Stimulated activated CD8-positive, alpha-beta memory T cell treated with anti-CD3 and anti-CD28 coated beads, Interleukin-7, amount 100 ng/mL, for 48 hours (primary cell): ENCODE data around the gene ETAA1.

ENCODE experiments used
- DNase-seq, 2 donors: peaks; one replicate each; pipeline ENCODE4 v3.0.0-alpha.2; 2020; ENCODE audit warnings: low read depth in 1 of 2; ENCODE audit errors: extremely low read depth in 1 of 2

Gene ETAA1

GRCh38 chr2:67397143-67397986 is at the start of gene ETAA1:
TSS of gene ETAA1 (plus strand) at chr2:67397333. CDS start at chr2:67397449, 116 bp downstream.
- DNase-seq, result peak; percentile 83 to 88

DNA sequence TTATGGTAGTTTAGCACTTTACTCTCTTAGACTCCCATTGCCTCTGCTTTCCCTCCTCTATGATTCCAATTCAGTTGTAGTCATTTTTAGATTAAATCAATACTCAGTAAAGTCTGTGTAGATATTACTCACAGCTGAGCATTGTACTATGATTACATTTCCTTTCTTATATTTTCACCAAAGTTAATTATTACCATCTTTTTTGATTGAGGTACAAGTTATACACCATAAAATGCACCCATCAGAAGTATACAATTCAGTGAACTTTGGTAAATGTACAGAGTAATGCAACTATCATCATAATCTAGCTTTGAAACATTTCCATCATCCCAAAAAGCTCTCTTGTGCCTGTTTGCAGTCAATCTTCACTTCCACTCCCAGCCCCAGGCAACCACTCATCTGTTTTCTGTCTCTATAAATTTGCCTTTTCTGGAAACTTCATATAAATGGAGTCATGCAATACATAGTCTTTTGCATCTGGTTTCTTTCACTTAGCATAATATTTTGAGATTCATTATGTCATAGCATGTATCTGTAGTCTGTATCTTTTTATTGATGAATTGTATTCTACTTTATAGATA is 30.2 kb upstream of the ETAA1 start:
- DNase-seq, result no peak

- no peak for DNase-seq
Measured at GRCh38 chr2:67374481-67374880, 22.7 kb upstream of the ETAA1 start.

DNA sequence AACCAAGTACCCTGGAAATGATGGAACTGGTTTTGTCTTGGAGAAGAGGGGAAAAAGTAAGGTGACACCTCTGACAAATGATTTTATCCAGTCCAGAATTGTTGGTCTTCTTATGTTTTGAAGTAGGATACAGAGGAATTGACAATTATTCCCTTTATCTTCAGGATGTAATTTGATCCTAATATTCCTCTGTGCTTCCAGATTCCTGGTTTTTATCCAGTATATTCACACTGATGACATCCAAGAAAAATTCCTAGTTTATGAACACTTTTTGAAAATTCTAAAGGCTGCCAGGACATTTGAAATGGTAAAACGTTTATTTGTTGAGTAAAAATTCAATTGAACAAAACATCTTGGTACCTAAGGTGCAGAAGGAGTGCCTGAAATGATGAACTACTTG is 22.2 kb upstream of the ETAA1 start:
- DNase-seq, result no peak

- no peak for DNase-seq
Measured at GRCh38 chr2:67378555-67378954, 18.6 kb upstream of the ETAA1 start.

- no peak for DNase-seq
Measured at GRCh38 chr2:67379048-67379447, 18.1 kb upstream of the ETAA1 start.

DNA sequence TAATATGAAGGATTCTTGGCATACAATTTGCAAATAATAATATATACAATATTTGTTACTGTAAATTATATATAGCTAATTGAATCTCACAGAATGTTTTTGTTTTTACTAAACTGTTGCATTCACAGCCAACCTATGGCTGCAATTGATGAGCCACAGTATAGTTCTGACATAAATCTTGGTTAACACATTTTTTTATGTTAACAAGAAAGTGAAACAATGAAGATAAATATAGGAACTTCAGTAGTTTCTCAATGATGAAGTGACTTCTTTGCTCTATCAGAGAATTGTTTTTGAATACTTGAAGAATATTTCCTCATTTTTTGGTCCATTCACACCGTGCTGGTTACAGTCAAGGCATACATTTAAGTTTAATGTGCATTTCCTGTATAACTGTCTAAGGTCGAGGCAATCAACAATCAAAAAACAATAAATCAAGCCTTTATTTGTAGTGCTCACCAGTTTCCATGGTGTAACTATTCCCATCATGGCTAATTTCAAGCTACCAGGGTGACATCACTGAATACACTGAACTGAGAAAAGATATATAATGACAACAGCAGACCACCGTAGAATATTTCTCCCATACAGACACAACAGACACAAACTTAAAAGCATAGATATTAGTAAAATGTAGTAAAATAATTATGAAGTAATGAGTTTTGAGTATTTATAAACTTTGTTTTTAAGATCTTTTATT is 12.9 kb upstream of the ETAA1 start:
- no peak for DNase-seq

GRCh38 chr2:67388680-67389079 is 8.5 kb upstream of the ETAA1 start:
- no peak for DNase-seq

- no peak for DNase-seq
Measured at GRCh38 chr2:67389286-67389685, 7.8 kb upstream of the ETAA1 start.

GRCh38 chr2:67389788-67390187 is 7.3 kb upstream of the ETAA1 start:
- DNase-seq, result no peak

DNA sequence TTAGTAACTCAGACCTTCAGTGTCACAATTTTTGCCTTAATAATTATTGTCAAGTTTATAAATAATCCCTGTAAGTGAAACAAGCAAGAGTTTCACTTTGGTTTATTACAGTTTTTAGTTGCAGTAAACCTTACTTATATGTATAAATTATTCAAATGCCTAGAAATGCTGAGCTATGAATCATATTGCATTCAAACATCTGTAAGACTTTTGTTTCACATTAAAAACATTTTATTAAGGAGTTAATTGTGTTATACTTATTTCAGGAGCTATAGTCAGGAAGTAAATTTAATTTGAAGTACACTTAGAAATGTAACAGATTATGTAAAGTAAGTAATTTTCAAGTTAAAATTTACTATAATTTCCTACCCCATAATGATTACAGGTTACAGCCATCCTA is 3.9 kb upstream of the ETAA1 start:
- no peak for DNase-seq

- DNase-seq, result no peak
Measured at GRCh38 chr2:67394734-67395133, 2.4 kb upstream of the ETAA1 start.

GRCh38 chr2:67399144-67399543 is 2.0 kb downstream of the ETAA1 start:
- DNase-seq, result no peak

DNA sequence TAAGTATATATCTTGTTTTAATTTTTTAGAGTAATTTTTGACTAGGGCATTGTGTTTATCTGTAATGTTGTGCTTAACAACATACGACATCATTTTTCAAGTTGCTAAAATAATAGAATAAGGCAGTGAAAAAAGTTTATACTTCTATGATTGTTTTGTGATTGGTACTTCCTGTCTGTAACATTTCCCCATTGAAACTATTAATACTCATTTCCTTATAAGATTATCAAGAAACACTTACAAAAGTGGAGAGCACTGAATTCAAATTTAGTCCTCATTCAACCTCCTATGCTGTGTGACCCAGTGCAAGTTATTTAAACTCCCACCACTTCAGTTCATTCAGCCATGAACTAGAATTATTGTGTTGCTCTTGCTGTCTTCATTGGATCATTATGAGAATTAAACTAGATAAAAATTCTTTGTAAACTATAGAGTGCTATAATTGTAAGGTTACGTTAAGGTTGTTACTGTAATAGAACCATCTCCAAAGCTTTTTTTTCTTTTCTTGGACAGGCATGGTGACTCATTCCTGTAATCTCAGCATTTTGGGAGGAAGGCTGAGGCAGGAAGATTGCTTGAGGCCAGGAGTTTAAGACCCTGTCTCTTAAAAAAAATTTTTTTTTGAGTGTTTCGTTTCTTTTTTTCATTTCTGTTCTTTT is 2.8 kb downstream of the ETAA1 start:
- no peak for DNase-seq

- DNase-seq, result no peak
Measured at GRCh38 chr2:67400560-67401485, 3.7 kb downstream of the ETAA1 start.

DNA sequence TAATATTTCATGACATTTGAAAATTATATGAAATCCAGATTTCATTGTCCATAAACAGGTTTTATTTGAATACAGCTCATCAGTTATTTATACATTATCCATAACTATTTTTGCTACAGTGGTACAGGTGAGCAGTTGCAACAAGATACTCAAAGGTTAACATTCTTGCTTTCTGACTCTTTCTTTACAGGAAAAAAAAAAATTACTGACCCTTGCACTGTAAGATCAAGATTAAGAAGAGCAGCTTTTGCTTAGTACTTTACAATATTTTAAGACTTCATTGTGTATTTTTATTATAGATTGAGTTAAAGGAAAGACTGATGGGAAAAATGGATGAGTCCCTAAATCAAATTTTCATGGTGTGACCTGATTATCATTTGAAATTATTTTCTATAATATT is 11.2 kb downstream of the ETAA1 start:
- no peak for DNase-seq

DNA sequence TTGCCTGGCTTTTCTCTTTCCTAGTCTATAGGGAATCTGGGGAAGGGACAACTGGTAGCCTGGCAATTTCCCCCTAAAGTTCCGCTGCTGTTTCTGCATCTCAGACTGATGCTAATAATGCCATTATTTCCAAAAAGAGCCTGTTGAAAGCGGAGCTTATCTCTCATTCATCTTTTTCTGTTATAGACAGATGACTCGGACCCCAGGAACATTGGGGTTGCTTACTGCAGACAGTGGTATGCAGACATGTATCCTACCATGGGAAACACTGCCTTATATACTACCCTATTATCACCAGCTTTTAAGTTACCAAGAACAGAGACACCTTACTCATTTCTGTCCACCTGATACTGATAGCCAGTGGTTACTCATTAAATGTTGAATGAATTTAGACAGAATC is 15.3 kb downstream of the ETAA1 start:
- DNase-seq, result no peak

DNA sequence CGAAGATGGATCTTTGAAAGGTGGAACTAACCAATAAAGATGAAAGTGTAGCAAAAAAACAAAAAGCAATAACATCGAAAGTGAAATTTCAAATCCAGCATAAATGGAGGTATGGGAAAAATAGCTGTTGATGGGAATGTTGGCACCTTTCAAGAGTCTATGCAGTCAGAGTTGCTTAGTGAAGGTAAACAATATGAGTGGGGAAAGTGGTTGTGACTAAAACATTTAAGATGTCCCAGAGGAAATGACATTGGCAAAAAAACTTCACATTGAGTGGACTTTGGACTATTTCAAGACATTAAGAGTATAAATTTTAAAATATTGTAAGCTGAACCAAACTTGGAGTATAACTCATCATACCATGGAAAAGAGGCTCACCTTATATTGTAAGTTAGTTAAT is 17.7 kb downstream of the ETAA1 start:
- DNase-seq, result no peak

DNA sequence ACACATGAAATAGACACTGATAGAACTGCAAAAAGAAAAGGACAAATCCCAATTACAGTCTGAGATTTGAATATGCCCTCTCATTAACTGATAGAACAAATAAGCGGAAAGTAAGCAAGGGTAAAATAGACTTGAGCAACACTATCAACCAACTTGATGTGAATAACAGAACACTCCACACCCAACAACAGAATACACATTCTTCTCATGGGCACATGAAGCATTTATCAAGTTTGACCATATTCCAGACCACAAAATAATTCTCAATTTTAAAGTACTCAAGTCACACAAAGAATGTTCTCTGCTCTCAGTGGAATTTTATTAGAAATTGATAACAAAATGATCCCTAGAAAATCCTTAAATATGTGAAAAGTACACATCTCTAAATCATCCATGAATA is 19.0 kb downstream of the ETAA1 start:
- no peak for DNase-seq

DNA sequence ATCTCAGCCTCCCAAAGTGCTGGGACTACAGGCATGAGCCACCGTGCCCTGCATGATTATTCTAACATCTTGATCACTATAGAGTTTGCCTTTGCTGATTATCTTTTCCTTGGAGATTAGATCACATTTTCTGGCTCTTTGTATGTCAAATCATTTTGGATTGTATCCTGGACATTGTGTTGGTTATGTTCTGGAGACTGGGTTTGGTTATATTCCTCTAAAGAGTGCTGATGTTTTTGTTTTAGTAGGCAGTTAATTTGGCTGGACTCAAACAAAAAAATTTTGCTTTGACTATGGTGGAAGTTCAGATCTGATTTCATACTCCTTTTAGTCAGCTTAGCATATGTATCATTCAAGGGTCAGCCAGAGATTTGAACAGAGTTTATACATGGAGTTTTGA is 26.4 kb downstream of the ETAA1 start:
- DNase-seq, result no peak
